Activated T-cell treated with anti-CD3 and anti-CD28 coated beads, Interleukin-2, amount 50 U/mL, for 24 hours (primary cell): ENCODE measurements around the gene DMGDH.

ENCODE experiments used
- DNase-seq: peaks from one replicate; pipeline ENCODE4 v3.0.0-alpha.2; 2020
- H3K27ac Mint-ChIP-seq: 2 replicates; pipeline ENCODE4 v1.8.0; 2020; ENCODE audit warnings: mild to moderate bottlenecking, mixed read lengths
- H3K27me3 Mint-ChIP-seq: 2 replicates; pipeline ENCODE4 v1.8.0; 2020; ENCODE audit warnings: mixed read lengths
- H3K36me3 Mint-ChIP-seq: 2 replicates; pipeline ENCODE4 v1.8.0; 2020; ENCODE audit warnings: low read depth, mixed read lengths
- H3K4me1 Mint-ChIP-seq: 2 replicates; pipeline ENCODE4 v1.8.0; 2020; ENCODE audit warnings: low read depth, mixed read lengths
- H3K4me3 Mint-ChIP-seq: 2 replicates; pipeline ENCODE4 v1.8.0; 2020; ENCODE audit warnings: mild to moderate bottlenecking, moderate library complexity, mixed read lengths
- H3K9me3 Mint-ChIP-seq: 2 replicates; pipeline ENCODE4 v1.8.0; 2020; ENCODE audit warnings: mixed read lengths

Gene DMGDH

DNA sequence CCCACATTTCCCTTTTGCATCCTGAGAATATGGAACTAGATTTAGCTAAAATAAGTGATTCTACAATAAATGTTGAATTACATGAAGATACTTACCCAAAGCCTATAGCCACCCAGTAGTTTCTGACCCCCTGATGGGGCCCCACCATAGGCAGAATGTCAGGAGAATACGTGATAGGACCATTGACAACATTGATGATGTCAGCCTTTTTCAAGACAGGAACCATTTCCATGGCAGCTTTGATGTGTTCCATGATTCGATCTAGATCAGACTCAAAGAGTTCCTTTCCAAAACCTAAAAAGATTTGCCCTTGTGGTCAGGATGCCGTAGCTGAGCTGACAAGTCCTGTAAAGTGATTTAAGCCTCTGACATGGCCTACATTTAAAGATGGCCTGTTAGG is 27.3 kb downstream of the DMGDH start:
- H3K27ac Mint-ChIP-seq, result no peak overlapping the region
- H3K9me3 Mint-ChIP-seq, result no peaks in the 10 kb centered on the region
- no peaks in the 10 kb centered on the region for H3K4me1 Mint-ChIP-seq
- H3K36me3 Mint-ChIP-seq, result no peaks in the 10 kb centered on the region
- no peak overlapping the region for H3K4me3 Mint-ChIP-seq
- no peak for DNase-seq
- peaks cover 12% of the 10 kb centered on the region for H3K27me3 Mint-ChIP-seq

DNA sequence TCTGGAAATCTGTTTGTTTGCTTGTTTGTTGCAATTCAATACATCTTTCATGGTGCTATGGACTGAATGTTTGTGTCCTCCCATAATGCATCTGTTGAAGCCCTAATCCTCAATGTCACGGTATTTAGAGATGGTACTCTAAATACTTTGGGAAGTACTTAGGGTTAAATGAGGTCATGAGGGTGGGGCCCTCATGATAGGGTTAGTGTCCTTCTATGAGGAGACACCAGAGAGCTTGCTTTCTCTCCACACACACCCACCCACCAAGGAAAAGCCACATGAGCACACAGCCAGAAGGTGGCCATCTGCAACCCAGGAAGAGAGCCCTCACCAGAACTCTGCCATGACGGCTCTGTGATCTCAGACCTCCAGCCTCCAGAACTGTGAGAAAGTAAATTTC is 32.7 kb downstream of the DMGDH start:
- Mint-ChIP-seq H3K36me3 (no peaks in the 10 kb centered on the region), H3K27ac (no peak overlapping the region), H3K4me1 (no peaks in the 10 kb centered on the region), H3K27me3 (no peaks in the 10 kb centered on the region), H3K9me3 (no peaks in the 10 kb centered on the region), H3K4me3 (no peak overlapping the region)
- DNase-seq, result no peak

DNA sequence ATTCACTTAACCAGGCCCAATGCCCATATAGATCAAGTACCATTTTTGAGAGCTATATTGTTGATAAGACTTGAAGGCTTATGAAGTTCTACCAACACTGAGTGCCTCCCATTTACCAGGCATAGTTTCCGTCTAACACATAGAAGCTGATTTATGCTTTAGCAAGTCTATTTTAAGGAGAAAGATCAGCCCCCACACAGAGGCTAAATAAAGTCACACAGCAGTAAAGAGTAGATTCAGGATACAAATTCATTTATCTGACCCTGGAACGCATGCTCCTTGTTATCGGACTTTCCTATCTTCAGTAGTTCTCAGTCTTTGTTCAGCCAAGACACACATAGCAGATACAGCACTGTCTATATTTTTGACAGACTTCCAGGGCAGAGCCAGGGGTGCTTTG is 34.2 kb downstream of the DMGDH start:
- DNase-seq, result no peak
- Mint-ChIP-seq H3K9me3 (no peaks in the 10 kb centered on the region), H3K27me3 (no peaks in the 10 kb centered on the region), H3K36me3 (no peaks in the 10 kb centered on the region), H3K4me3 (no peak overlapping the region), H3K27ac (no peak overlapping the region), H3K4me1 (no peaks in the 10 kb centered on the region)

DNA sequence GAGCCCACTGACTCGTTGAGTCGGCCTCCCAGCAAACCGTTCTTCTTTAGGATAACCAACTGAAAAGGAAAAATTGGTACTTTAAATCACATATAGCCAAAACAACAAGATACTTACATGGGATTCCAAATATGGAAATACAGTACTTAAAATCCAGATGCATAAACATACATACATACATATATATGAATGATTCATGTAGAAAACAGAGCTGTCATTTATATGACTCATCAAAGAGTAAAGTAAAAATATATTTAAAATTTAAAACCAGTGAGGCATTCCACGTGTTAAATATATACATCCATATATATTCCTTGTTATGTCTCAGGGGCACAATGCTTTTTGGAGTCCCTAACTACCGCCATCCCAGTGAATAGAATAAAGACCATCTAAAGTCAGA is 36.7 kb downstream of the DMGDH start:
- Mint-ChIP-seq H3K4me3 (no peak overlapping the region), H3K36me3 (no peaks in the 10 kb centered on the region), H3K9me3 (no peaks in the 10 kb centered on the region), H3K27me3 (no peaks in the 10 kb centered on the region), H3K27ac (no peak overlapping the region), H3K4me1 (no peaks in the 10 kb centered on the region)
- DNase-seq, result no peak

DNA sequence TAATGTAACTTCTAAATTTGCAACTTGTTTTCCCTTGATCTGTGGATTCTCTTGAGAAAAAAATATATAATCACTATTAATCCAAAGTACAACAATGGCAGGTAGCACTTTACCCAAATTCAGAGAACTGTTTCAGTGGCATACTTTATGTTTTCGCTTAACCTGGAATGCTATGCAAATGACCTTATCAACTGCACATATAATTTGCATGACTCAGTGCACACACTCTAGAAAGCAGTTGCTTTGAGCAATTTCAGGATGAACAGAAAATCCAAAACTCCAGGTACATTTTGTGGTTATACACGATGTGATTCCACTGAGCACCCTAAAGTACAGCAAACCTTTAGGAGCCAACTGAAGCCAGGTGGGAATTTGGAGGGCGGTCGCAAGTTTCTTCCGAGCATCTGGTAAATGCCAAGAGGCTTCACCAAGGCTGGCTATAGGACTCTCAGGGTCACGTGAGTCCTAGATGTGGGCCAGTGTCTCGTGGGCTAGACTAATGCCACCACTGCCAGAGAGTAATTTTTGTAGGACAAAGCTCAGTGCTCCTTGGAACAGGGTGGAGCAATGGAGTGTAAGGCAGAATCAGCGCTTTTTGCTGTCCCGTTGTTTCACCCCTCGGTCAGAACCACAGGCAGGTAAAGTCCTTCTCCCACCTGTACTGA is 37.3 kb downstream of the DMGDH start:
- no peak overlapping the region for H3K4me3 Mint-ChIP-seq
- no peak overlapping the region for H3K27ac Mint-ChIP-seq
- H3K9me3 Mint-ChIP-seq, result no peaks in the 10 kb centered on the region
- no peaks in the 10 kb centered on the region for H3K4me1 Mint-ChIP-seq
- no peaks in the 10 kb centered on the region for H3K36me3 Mint-ChIP-seq
- H3K27me3 Mint-ChIP-seq, result peaks cover 4% of the 10 kb centered on the region
- DNase-seq, result no peak

DNA sequence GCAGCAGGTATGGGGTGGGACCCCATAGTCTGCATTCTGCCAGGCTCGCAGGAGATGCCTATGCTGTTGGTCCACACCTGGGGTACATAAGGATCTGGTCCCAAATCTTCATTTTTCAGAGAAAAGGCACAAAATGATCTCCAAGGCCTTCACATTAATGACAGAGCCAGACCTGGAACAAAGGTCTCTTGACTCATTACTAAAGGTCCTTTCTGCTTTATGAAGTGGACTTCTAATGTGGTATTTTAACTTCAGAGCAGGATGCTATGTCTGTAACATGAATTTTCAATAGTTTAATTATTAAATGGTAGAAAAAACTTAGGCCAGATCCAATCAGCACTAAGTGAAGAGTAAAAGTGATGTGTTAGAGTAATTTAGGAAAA is 38.0 kb downstream of the DMGDH start:
- H3K27ac Mint-ChIP-seq, result no peak overlapping the region
- no peaks in the 10 kb centered on the region for H3K9me3 Mint-ChIP-seq
- H3K4me3 Mint-ChIP-seq, result no peak overlapping the region
- no peaks in the 10 kb centered on the region for H3K4me1 Mint-ChIP-seq
- no peak for DNase-seq
- peaks cover 10% of the 10 kb centered on the region for H3K27me3 Mint-ChIP-seq
- no peaks in the 10 kb centered on the region for H3K36me3 Mint-ChIP-seq

DNA sequence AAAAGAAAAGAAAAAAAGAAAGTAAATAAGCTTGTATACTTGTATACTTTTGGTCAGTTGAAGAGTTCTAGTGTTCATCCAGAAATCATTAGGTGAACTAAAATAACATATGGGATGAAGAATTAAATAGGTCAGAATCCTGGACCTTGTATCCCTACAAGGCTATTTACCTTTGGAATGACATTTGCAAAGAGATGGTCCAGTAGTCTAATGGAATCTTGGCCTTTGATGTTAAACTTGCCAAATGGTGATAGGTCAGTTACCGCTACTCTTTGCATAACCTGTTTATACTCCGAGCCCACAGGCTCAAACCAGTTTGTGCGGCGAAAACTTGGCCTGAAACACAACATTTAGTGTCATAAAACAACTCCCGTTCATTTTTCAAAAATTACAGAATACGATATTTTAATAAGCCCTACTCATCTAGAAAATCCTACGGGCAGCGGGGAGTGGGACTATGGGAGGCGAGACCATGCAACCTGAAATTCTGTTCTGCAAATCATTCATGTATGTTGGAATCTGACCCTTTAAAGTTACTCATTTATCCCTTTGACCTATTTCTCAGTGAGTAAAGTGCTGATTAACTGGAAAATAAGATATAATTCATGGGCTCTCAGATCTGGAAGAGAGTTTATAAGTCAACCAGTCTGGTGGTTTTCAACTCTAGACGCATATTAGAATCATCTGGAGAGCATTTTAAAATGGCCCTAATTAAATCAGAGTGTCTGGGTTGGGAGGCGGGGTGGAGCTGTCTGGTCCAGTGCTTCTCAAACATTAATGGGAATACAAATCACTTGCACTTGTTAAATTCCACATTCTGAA is 38.6 kb downstream of the DMGDH start:
- no peak for DNase-seq
- Mint-ChIP-seq H3K36me3 (no peaks in the 10 kb centered on the region), H3K4me3 (no peak overlapping the region), H3K4me1 (no peaks in the 10 kb centered on the region), H3K27me3 (peaks cover 15% of the 10 kb centered on the region), H3K27ac (no peak overlapping the region), H3K9me3 (no peaks in the 10 kb centered on the region)

DNA sequence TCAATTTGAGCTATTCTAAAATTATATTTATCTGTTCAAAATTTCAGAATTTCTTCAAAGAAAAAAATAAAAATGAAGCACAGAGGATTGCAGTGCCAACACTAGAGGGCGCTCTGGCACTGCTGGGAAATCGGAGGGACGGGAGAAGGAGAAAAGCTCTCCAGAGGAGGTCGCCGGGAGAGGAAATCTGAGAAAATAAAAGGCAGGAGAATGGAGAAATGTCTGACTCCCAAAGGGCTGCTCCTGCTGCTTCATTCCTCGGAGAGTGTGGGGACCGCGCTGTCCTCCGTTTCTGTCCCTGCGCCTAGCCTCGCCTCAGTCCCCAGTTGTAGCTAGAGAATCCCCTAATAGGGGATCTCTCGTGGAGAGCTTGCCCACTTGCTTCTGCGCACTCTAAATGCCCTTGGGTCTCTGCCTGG is 44.4 kb downstream of the DMGDH start:
- no peaks in the 10 kb centered on the region for H3K36me3 Mint-ChIP-seq
- peak overlapping the region; percentile 13 for H3K4me3 Mint-ChIP-seq
- H3K4me1 Mint-ChIP-seq, result peaks cover 10% of the 10 kb centered on the region
- peaks cover 69% of the 10 kb centered on the region for H3K27me3 Mint-ChIP-seq
- H3K9me3 Mint-ChIP-seq, result no peaks in the 10 kb centered on the region
- peak; percentile 61 for DNase-seq
- no peak overlapping the region for H3K27ac Mint-ChIP-seq

DNA sequence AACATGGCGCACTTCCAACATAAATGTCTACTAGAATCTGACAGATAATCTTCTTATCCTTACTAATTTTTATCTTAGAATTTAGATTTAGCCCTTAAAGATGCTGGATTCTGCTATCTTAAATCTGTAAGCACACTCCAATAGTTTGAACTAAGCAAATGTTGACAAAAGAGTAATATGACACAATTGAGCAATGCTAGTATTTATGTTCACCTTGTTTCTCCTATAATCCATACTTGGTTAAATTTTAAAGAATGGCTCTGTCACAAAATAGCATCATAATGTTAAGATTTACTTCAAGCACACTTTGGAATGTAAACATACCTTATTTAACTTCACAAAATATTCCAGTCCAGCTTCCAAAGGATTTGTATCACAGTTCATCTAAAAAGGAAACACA is 45.5 kb downstream of the DMGDH start:
- Mint-ChIP-seq H3K9me3 (no peaks in the 10 kb centered on the region), H3K4me3 (no peak overlapping the region), H3K27ac (no peak overlapping the region), H3K4me1 (peaks cover 10% of the 10 kb centered on the region), H3K36me3 (no peaks in the 10 kb centered on the region), H3K27me3 (peaks cover 79% of the 10 kb centered on the region)
- no peak for DNase-seq

DNA sequence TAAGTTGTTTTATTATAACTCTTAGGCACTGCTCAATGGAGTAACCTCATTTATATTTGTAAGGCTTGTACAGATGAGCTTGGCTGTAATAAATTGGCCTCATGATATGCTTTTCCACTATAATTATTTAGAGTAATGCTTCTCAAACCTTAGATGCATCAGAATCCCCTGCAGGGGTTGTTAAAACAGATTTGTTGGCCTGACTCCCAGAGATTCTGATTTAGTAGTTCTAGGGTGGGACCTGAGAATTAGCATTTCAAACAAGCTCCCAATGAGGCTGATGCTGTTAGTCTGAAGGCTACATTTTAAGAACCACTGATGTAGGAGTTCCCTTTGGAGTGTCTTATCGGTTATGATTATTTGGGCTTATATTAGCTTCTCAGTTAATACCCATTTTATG is 46.1 kb downstream of the DMGDH start:
- Mint-ChIP-seq H3K27me3 (peaks cover 82% of the 10 kb centered on the region), H3K27ac (no peak overlapping the region), H3K4me1 (peaks cover 10% of the 10 kb centered on the region), H3K36me3 (no peaks in the 10 kb centered on the region), H3K4me3 (no peak overlapping the region), H3K9me3 (no peaks in the 10 kb centered on the region)
- DNase-seq, result no peak

DNA sequence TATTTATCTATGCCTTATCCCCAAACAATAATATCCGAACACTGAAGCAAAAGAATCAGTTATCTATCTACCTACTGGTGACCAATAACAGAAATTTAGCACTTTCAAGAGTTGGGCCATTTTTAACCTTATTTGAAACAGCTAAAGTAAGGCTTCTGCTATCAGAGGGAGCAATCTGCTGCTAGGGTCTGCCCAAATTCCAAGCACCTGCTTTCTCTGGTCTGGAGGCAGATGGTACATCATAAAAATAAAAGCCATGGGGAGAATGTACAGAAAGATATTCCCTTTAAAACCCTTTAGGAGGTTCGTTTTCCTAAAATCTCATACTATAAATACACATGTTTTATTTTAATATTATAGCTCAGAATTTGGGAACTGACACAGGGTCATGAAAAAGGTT is 46.7 kb downstream of the DMGDH start:
- no peak overlapping the region for H3K4me3 Mint-ChIP-seq
- H3K9me3 Mint-ChIP-seq, result no peaks in the 10 kb centered on the region
- H3K27ac Mint-ChIP-seq, result no peak overlapping the region
- H3K27me3 Mint-ChIP-seq, result peaks cover 84% of the 10 kb centered on the region
- peaks cover 10% of the 10 kb centered on the region for H3K4me1 Mint-ChIP-seq
- H3K36me3 Mint-ChIP-seq, result no peaks in the 10 kb centered on the region
- DNase-seq, result no peak

DNA sequence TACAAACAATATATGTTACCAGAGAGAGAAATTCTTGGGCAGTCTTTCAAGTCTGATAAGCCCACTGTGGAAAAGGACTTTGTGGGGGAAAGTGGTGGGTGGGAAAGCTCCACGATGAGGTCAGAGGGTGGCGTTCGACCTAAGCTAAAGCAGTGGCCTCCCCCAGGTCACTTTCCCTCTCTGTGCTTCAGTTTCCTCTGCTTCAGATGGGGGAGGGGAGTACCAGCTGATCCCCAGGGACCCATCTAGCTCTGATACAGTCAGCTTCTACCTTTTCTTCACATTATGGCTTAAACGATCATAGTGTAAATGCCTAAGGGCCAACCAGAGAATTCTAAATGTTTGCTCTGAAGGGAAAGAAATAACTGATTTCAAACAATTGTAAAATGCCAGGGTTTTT is 47.7 kb downstream of the DMGDH start:
- H3K4me3 Mint-ChIP-seq, result no peak overlapping the region
- no peaks in the 10 kb centered on the region for H3K36me3 Mint-ChIP-seq
- DNase-seq, result no peak
- peaks cover 78% of the 10 kb centered on the region for H3K27me3 Mint-ChIP-seq
- H3K4me1 Mint-ChIP-seq, result peaks cover 10% of the 10 kb centered on the region
- no peak overlapping the region for H3K27ac Mint-ChIP-seq
- no peaks in the 10 kb centered on the region for H3K9me3 Mint-ChIP-seq

DNA sequence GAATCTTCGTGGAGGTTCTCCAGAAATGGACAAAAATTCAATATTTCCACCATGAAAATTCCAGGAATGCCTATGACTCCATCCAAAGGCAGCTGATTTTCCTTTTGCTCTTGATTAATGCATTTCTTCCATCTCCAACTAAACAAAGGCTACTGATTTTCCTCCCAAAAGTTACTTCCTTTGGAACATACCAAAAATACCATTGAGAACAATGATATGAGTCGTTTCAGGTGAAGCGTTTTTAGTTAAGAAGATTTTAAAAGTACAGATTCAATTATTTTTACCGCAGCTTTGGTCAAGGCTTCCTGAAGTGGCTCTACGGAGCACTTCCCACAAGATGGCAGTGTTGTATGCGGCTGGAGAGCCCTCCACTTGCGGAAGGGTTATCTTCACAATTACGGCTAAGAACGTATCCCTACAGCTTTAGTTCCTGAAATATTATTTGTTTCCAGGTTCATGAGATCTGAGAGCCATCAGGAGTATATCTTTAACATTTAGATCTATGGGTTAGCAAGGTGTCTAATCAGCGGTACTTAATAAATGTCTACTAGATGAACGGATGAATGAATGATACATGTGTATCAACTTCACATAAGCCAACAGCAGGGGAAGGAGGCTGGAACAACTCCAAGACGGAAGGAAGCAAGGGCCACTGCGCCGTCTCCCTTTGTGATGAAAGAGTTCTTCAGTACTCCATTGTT is 48.5 kb downstream of the DMGDH start:
- no peak overlapping the region for H3K27ac Mint-ChIP-seq
- H3K4me3 Mint-ChIP-seq, result no peak overlapping the region
- H3K36me3 Mint-ChIP-seq, result no peaks in the 10 kb centered on the region
- H3K4me1 Mint-ChIP-seq, result peaks cover 10% of the 10 kb centered on the region
- H3K9me3 Mint-ChIP-seq, result no peaks in the 10 kb centered on the region
- peaks cover 77% of the 10 kb centered on the region for H3K27me3 Mint-ChIP-seq
- DNase-seq, result peak; percentile 49

DNA sequence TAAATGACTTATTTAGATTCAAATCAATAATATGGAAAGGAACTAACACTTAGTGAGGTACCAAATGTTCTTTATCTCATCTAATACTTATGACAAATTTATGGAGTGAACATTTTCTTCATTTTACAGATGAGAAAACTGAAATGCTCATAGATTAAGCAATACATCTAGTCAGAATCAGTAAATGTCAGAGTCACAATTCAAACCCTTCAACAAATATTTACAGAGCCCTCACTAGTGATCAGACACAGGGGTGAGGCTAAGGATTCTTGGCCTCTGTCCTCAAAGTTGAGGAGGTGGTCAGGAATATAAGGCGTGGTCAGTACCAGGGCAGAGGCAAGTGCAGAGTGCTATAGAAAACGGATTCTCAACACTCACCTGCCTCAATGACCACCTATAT is 54.8 kb downstream of the DMGDH start:
- Mint-ChIP-seq H3K27ac (no peak overlapping the region), H3K9me3 (peaks cover 9% of the 10 kb centered on the region), H3K36me3 (no peaks in the 10 kb centered on the region), H3K4me3 (no peak overlapping the region), H3K4me1 (no peaks in the 10 kb centered on the region), H3K27me3 (peaks cover 59% of the 10 kb centered on the region)
- DNase-seq, result no peak

DNA sequence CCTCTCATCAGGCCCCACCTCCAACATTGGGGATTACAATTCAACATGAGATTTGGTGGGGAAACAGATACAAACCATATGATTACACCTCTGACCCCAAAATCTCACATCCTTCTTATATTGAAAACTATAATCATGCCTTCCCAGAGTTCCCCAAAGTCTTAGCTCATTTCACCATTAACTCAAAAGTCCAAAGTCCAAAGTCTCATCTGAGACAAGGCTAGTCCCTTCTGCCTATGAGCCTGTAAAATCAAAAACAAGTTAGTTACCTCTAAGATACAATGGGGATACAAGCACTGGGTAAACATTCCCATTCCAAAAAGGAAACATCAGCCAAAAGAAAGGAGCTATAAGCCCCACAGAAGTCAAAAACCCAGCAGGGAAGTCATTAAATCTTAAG is 57.6 kb downstream of the DMGDH start:
- no peak overlapping the region for H3K4me3 Mint-ChIP-seq
- DNase-seq, result no peak
- peaks cover 9% of the 10 kb centered on the region for H3K9me3 Mint-ChIP-seq
- no peaks in the 10 kb centered on the region for H3K4me1 Mint-ChIP-seq
- no peak overlapping the region for H3K27ac Mint-ChIP-seq
- peaks cover 54% of the 10 kb centered on the region for H3K27me3 Mint-ChIP-seq
- no peaks in the 10 kb centered on the region for H3K36me3 Mint-ChIP-seq
